Activated CD4-positive, alpha-beta T cell treated with anti-CD3 and anti-CD28 coated beads for 36 hours (primary cell): Measurements from ENCODE around the gene MED26. TPM values are rescaled to one million over a fixed set of nuclear protein-coding genes. Genes with fewer than 3 reads are reported as not detected.

Source experiments
- ATAC-seq: fragments of 200-7000 bp; cut with Tn5 transposase; one replicate; pipeline ENCODE4 v1.10.0; 2021; ENCODE audit warnings: mild to moderate bottlenecking, moderate library complexity
- CTCF ChIA-PET: fragments of 350-600 bp; sonication (Branson Sonifier 250); formaldehyde crosslinking; loops from one replicate; lab custom pipeline; 2021; ENCODE audit warnings: antibody characterized with exemption; lab: Charles Lee
- POLR2A ChIA-PET: fragments of 350-600 bp; sonication (Branson Sonifier 250); formaldehyde crosslinking; loops from one replicate; lab custom pipeline; 2021; ENCODE audit warnings: antibody characterized with exemption, inconsistent platforms; lab: Charles Lee
- DNase-seq: peaks from one replicate; pipeline ENCODE4 v3.0.0-alpha.2; 2020
- H3K27ac Mint-ChIP-seq: one replicate; pipeline ENCODE4 v1.8.0; 2021; ENCODE audit warnings: mixed read lengths
- H3K27me3 Mint-ChIP-seq: one replicate; pipeline ENCODE4 v1.8.0; 2021; ENCODE audit warnings: mixed read lengths
- H3K36me3 Mint-ChIP-seq: one replicate; pipeline ENCODE4 v1.8.0; 2021; ENCODE audit warnings: low read depth, mixed read lengths
- H3K4me1 Mint-ChIP-seq: one replicate; pipeline ENCODE4 v1.8.0; 2021; ENCODE audit warnings: mixed read lengths
- H3K4me3 Mint-ChIP-seq: one replicate; pipeline ENCODE4 v1.8.0; 2021; ENCODE audit warnings: mild to moderate bottlenecking, moderate library complexity, mixed read lengths
- H3K9me3 Mint-ChIP-seq: one replicate; pipeline ENCODE4 v1.8.0; 2021; ENCODE audit warnings: low read depth, mixed read lengths
- intact Hi-C, 2 experiments: fragments of 100-400 bp; cut with DNase I in 1 of 2; cut with micrococcal nuclease in 1 of 2; formaldehyde crosslinking; loops; one replicate each; pipeline versions ENCODE4 v1.14.2 to v1.15.1; 2022 to 2024; cut with DNase I, micrococcal nuclease
- total RNA-seq, 2 experiments: library from RNA; stranded (reverse); gene quantifications; one replicate each; pipeline ENCODE4 v1.2.3, GENCODE V29; 2021

The MED26 gene
- total RNA-seq, 2 experiments from 2014 or later, result 13.6 to 14.5 TPM

DNA sequence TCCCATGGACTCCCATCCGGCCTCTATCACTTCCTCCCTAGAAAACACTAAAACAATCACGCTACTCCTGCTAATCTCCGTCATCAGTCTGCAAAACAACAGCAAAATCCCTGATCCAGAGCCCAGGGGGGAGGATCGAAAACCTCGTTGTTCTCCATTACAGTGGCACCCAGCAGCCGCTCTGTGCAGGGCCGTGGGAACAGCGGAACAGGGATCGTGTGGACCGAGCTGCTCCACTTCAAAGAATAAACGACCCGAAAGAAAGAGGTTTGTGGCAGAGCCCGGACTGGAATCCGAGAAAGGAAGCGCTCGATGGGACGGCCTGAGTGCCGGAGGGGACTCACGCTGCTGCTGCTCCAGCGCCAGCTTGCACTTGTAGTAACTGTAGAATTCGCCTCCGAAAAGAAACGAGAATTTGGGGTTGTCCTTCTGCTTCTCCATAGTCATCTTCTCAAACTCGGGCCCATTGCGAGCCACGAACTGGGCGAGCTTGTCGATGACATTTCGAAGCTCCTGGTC lies 86.4 kb downstream of the MED26 start:
- Mint-ChIP-seq H3K4me3 (peak overlapping the region; percentile 98), H3K27me3 (no peaks in the 10 kb centered on the region), H3K36me3 (peaks cover 50% of the 10 kb centered on the region), H3K9me3 (no peaks in the 10 kb centered on the region), H3K27ac (peak overlapping the region; percentile 89), H3K4me1 (peaks cover 62% of the 10 kb centered on the region)
- CTCF ChIA-PET, result interaction anchor here (0.7 kb wide), 2 partner anchors 25 to 65 kb away, joined by 3 to 4 read pairs; no protein-coding TSS in a partner anchor
- intact Hi-C loops, result loop anchor here (1.0 to 5.0 kb wide), 12 partner anchors 31 to 766 kb away; partner anchors contain the start of genes C19orf44 (in 2 of the 2), CALR3 (in 2 of the 2), MED26 (in 2 of the 2) and SLC35E1 (in 2 of the 2)
- DNase-seq, result no peak
- POLR2A ChIA-PET, result interaction anchor here (0.6 to 2.5 kb wide), 2 partner anchors 43 to 128 kb away, joined by 3 to 9 read pairs; no protein-coding TSS in a partner anchor
- ATAC-seq, result peak; percentile 2

DNA sequence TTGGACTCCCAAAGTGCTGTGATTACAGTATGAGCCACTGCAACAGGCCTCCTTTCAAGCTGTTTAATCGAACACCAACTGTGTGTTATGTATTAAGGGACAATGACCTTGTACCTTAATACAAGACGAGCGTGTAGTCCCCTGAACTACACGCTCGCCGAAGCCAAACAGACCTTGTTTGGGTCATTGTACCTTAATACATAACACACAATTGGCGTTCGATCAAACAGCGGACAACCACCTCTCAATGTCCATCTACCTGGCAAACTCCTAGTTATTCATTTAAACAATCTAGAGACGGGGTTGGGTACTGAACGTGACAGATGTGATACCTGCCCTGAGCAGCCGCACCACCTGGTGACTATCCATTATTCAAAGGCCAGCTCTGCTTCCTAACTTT lies 87.1 kb downstream of the MED26 start:
- intact Hi-C loops, result loop anchor here in 1 of 2 experiments (5.0 kb wide), 2 partner anchors 344 to 766 kb away; partner anchors contain the start of genes AP1M1, DDA1 and MRPL34
- DNase-seq (no peak), ATAC-seq (no peak)
- H3K4me1 Mint-ChIP-seq, result peaks cover 60% of the 10 kb centered on the region
- peak overlapping the region; percentile 89 for H3K27ac Mint-ChIP-seq
- POLR2A ChIA-PET, result no interaction called here
- H3K9me3 Mint-ChIP-seq, result no peaks in the 10 kb centered on the region
- H3K27me3 Mint-ChIP-seq, result no peaks in the 10 kb centered on the region
- CTCF ChIA-PET, result interaction anchor here (0.6 kb wide), 1 partner anchor 34 kb away, joined by 3 read pairs; no protein-coding TSS in a partner anchor
- peak overlapping the region; percentile 98 for H3K4me3 Mint-ChIP-seq
- peaks cover 56% of the 10 kb centered on the region for H3K36me3 Mint-ChIP-seq

- H3K27ac Mint-ChIP-seq, result no peak overlapping the region
- intact Hi-C loops, result no loop called here
- POLR2A ChIA-PET, result no interaction called here
- H3K27me3 Mint-ChIP-seq, result no peaks in the 10 kb centered on the region
- peaks cover 40% of the 10 kb centered on the region for H3K4me1 Mint-ChIP-seq
- peaks cover 61% of the 10 kb centered on the region for H3K36me3 Mint-ChIP-seq
- no peaks in the 10 kb centered on the region for H3K9me3 Mint-ChIP-seq
- no peak overlapping the region for H3K4me3 Mint-ChIP-seq
- CTCF ChIA-PET, result interaction anchor here (0.6 kb wide), 2 partner anchors 8 to 30 kb away, joined by 3 read pairs; no protein-coding TSS in a partner anchor
- ATAC-seq (no peak), DNase-seq (no peak)
These were observed 90.9 kb downstream of the MED26 start for GRCh38 chr19:16537111-16537510.

- DNase-seq, result no peak
- ATAC-seq, result no peak
- ChIA-PET CTCF (no interaction called here), POLR2A (no interaction called here)
- Mint-ChIP-seq H3K4me1 (peaks cover 36% of the 10 kb centered on the region), H3K27me3 (no peaks in the 10 kb centered on the region), H3K36me3 (peaks cover 65% of the 10 kb centered on the region), H3K9me3 (no peaks in the 10 kb centered on the region), H3K27ac (no peak overlapping the region), H3K4me3 (no peak overlapping the region)
- intact Hi-C loops, result no loop called here
These were observed 91.9 kb downstream of the MED26 start for GRCh38 chr19:16536130-16536529.

GRCh38 chr19:16535381-16535780 lies 92.6 kb downstream of the MED26 start:
- ATAC-seq, result no peak
- H3K36me3 Mint-ChIP-seq, result peaks cover 64% of the 10 kb centered on the region
- H3K27me3 Mint-ChIP-seq, result no peaks in the 10 kb centered on the region
- no peak overlapping the region for H3K27ac Mint-ChIP-seq
- CTCF ChIA-PET, result interaction anchor here (0.5 kb wide), 1 partner anchor 16 kb away, joined by 3 read pairs; no protein-coding TSS in a partner anchor
- POLR2A ChIA-PET, result interaction anchor here (0.7 kb wide), 1 partner anchor 52 kb away, joined by 3 read pairs; no protein-coding TSS in a partner anchor
- no peak overlapping the region for H3K4me3 Mint-ChIP-seq
- H3K9me3 Mint-ChIP-seq, result no peaks in the 10 kb centered on the region
- intact Hi-C loops, result no loop called here
- peaks cover 28% of the 10 kb centered on the region for H3K4me1 Mint-ChIP-seq
- no peak for DNase-seq

- Mint-ChIP-seq H3K27ac (no peak overlapping the region), H3K4me3 (no peak overlapping the region), H3K9me3 (no peaks in the 10 kb centered on the region), H3K27me3 (no peaks in the 10 kb centered on the region), H3K36me3 (peaks cover 63% of the 10 kb centered on the region), H3K4me1 (peaks cover 7% of the 10 kb centered on the region)
- ChIA-PET POLR2A (no interaction called here), CTCF (no interaction called here)
- DNase-seq (no peak), ATAC-seq (no peak)
- intact Hi-C loops, result no loop called here
These were observed 95.4 kb downstream of the MED26 start for GRCh38 chr19:16532440-16533234.

DNA sequence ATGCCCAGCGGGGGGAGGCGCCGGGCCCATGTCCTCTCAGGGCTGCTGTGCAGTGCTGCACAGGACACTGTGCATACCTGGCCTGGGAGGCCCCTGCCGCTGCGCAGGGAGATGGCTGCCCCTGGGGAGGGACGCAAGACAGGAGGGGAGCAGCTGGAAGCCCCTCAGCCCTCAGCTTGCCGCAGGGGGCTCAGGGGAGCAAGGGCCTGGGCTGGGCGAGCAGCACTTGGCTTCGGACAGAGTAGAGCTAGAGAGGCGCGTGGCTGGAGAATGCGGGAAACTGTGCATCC lies 96.7 kb downstream of the MED26 start:
- CTCF ChIA-PET, result no interaction called here
- intact Hi-C loops, result no loop called here
- no peak overlapping the region for H3K4me3 Mint-ChIP-seq
- no peaks in the 10 kb centered on the region for H3K4me1 Mint-ChIP-seq
- ATAC-seq, result no peak
- no peak overlapping the region for H3K27ac Mint-ChIP-seq
- no peak for DNase-seq
- no peaks in the 10 kb centered on the region for H3K9me3 Mint-ChIP-seq
- H3K27me3 Mint-ChIP-seq, result no peaks in the 10 kb centered on the region
- peaks cover 56% of the 10 kb centered on the region for H3K36me3 Mint-ChIP-seq
- POLR2A ChIA-PET, result no interaction called here

DNA sequence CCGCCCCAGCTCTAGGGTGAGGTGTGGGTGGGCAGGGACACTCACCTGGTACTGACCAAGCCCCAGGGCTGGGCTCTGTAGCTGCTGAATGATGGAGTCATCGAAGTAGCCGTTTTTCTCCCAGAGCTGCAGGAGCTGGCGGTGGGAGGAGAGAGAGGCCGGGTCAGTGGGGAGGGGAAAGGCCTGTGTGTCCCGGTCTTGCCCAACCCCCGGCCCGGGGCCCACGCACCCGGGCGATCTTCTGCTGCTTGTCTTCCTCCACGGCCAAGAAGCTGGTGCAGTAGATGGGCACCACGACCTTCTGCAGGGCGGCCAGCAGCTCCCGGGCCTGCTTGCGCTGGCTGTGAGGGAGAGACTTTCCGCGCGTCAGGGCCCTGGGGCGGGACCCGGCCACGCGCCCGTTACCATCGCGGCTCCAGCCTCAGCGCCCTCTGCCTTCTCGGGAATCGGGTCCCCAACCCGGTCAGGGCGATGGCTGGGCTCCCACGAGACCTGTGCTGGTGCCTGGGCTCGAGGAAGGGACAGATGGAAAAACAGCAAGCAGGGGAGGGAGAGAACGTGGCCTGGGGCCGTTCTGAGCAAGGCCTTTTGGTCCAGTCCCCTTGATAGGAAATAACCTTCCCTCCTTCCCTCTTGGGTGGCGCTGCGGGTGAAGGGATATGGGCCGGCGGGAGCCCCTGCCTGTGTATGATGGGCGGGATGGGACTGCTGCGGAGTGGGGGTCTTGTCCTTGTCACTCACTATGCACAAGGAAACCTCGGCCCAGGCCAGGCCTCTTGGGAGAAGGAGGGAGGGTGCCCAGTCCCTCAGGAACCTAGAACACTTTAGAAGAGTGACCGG lies 97.2 kb downstream of the MED26 start:
- CTCF ChIA-PET, result no interaction called here
- Mint-ChIP-seq H3K4me3 (no peak overlapping the region), H3K4me1 (no peaks in the 10 kb centered on the region), H3K27me3 (no peaks in the 10 kb centered on the region), H3K36me3 (peaks cover 53% of the 10 kb centered on the region), H3K9me3 (no peaks in the 10 kb centered on the region), H3K27ac (no peak overlapping the region)
- ATAC-seq (no peak), DNase-seq (no peak)
- POLR2A ChIA-PET, result no interaction called here
- intact Hi-C loops, result no loop called here

DNA sequence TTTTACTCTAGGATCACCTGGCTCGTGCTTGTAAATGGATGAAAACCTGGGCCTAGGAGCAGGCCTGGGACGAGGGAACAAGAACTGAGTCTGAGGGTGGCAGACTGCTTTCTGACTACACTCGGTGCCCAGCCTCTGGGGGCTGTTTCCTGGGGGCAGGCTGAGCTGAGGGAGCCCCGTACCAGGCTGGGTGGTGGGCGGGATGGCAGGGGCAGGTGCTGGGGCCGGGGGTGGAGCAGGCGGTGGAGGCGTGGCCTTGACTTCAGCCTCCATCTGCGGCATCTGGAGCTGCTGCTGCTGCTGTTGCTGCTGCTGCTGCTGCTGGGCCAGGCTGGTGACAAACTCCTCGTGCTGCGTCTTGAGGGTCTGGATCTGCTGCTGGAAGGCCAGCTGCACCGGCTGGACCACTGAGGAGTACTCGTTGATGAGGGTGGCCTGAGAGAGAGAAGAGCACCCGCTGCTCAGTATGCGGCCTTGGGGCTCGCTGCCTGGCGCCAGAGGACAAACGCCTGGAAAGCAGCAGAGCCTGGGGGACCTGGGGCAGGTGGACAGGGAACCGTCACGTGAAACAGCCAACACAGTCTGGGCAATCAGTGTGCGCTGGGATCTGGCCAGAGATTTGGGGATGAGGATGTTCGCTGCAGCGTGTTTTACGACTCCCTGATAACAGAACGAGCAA lies 98.4 kb downstream of the MED26 start:
- Mint-ChIP-seq H3K4me3 (no peak overlapping the region), H3K4me1 (no peaks in the 10 kb centered on the region), H3K36me3 (peaks cover 45% of the 10 kb centered on the region), H3K27me3 (no peaks in the 10 kb centered on the region), H3K9me3 (no peaks in the 10 kb centered on the region), H3K27ac (no peak overlapping the region)
- ATAC-seq (no peak), DNase-seq (no peak)
- POLR2A ChIA-PET, result no interaction called here
- CTCF ChIA-PET, result no interaction called here
- intact Hi-C loops, result loop anchor here in 1 of 2 experiments (5.0 kb wide), 1 partner anchor 193 kb away; no protein-coding TSS in a partner anchor

- peak; percentile 72 for DNase-seq
- Mint-ChIP-seq H3K4me3 (no peak overlapping the region), H3K9me3 (no peaks in the 10 kb centered on the region), H3K27ac (no peak overlapping the region), H3K27me3 (no peaks in the 10 kb centered on the region), H3K36me3 (peaks cover 47% of the 10 kb centered on the region), H3K4me1 (no peaks in the 10 kb centered on the region)
- CTCF ChIA-PET, result interaction anchor here (0.8 kb wide), 1 partner anchor 11 kb away, joined by 3 read pairs; no protein-coding TSS in a partner anchor
- intact Hi-C loops, result loop anchor here in 1 of 2 experiments (5.0 kb wide), 1 partner anchor 194 kb away; no protein-coding TSS in a partner anchor
- peak; percentile 77 for ATAC-seq
- POLR2A ChIA-PET, result no interaction called here
These were observed 100.0 kb downstream of the MED26 start for GRCh38 chr19:16527971-16528521.
